GM12878 (cell line): Measurements from ENCODE around the gene CACNA1G.

ENCODE experiments used
- EP300 ChIP-seq, 2 experiments: fragments of 150-350 bp in 1 of 2; IDR thresholded peaks; 2 replicates each; pipeline ENCODE4 v1.6.1; 2011 to 2012; ENCODE audit warnings: low read depth in 2 of 2, low read length in 2 of 2, borderline replicate concordance in 1 of 2, improper control_type of control experiment in 1 of 2, inconsistent platforms in 1 of 2; ENCODE audit not compliant: control insufficient read depth in 1 of 2
- TF ChIP-seq, protein P1 (sequence below), 3 experiments: IDR thresholded peaks in 2 of 3; conservative IDR thresholded peaks in 1 of 3; 2 replicates each; pipeline ENCODE4 v1.5.1; 2011; ENCODE audit warnings: low read depth in 3 of 3, low read length in 3 of 3, mild to moderate bottlenecking in 3 of 3, control low read depth in 2 of 3, moderate library complexity in 2 of 3, inconsistent platforms in 1 of 3, mixed read lengths in 1 of 3; ENCODE audit not compliant: control insufficient read depth in 2 of 3, insufficient read depth in 1 of 3; ENCODE audit errors: extremely low read depth in 1 of 3

DNA sequence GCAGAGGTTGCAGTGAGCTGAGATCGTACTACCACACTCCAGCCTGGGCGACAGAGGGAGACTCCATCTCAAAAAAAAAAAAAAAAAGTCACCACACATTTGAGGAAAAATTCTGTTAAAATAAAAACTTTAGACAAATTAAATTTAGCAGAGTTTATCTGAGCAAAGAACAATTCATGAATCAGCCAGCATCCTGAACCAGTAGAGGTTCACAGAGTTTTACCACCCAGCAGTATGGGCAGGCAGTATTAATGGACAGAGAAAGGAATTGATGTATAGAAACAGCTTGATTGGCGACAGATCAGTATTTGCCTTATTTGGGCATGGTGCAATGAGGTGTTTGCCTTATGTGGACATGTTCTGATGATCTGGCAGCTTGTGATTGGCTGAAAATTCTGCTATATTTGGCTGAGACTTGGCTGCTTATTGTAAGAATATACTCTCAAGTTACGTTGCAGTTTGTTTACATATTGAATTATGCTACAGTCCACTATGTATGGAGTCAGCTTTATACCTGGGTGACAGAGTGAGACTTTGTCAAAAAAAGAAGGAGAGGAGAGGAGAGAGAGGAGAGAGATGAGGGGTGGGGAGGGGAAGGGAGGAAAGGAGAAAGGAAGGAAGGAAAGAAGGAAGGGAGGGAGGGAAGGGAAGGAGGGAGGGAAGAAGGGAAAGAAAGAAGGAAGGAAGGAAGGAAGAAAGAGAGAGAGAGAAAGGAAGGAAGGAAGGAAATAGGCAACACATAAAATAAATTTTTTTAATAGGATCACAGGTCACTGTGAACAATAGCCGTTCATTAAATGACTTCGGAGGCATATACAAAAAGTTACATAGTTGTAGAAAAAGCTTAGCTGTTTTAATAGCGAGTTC, 88.8 kb downstream of the CACNA1G start:
- TF ChIP-seq, protein P1, sequence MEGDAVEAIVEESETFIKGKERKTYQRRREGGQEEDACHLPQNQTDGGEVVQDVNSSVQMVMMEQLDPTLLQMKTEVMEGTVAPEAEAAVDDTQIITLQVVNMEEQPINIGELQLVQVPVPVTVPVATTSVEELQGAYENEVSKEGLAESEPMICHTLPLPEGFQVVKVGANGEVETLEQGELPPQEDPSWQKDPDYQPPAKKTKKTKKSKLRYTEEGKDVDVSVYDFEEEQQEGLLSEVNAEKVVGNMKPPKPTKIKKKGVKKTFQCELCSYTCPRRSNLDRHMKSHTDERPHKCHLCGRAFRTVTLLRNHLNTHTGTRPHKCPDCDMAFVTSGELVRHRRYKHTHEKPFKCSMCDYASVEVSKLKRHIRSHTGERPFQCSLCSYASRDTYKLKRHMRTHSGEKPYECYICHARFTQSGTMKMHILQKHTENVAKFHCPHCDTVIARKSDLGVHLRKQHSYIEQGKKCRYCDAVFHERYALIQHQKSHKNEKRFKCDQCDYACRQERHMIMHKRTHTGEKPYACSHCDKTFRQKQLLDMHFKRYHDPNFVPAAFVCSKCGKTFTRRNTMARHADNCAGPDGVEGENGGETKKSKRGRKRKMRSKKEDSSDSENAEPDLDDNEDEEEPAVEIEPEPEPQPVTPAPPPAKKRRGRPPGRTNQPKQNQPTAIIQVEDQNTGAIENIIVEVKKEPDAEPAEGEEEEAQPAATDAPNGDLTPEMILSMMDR (IDR thresholded peaks at IDR 0.05 in 2 of 3, conservative IDR thresholded peaks at IDR 0.05 in 1 of 3; ENCODE audit: control insufficient read depth in 2 of 3, extremely low read depth in 1 of 3, insufficient read depth in 1 of 3, low read depth in 3 of 3, low read length in 3 of 3): no peak
- TF ChIP-seq EP300 (IDR thresholded peaks at IDR 0.05; ENCODE audit: borderline replicate concordance in 1 of 2, control insufficient read depth in 1 of 2, low read depth in 2 of 2, low read length in 2 of 2): no peak
